Mucosa of stomach (tissue), 1 donor: ENCODE measurements around the gene CSPG5.

Experiments used
- H3K27me3 ChIP-seq: one replicate; pipeline ENCODE4 v1.7.0; 2013; ENCODE audit warnings: mild to moderate bottlenecking, low read length; ENCODE audit not compliant: control insufficient read depth, insufficient read depth
- H3K36me3 ChIP-seq: one replicate; pipeline ENCODE4 v1.7.0; 2013; ENCODE audit warnings: low read length; ENCODE audit not compliant: control insufficient read depth, insufficient read depth
- H3K4me1 ChIP-seq: one replicate; pipeline ENCODE4 v1.7.0; 2013; ENCODE audit warnings: mild to moderate bottlenecking, low read length; ENCODE audit not compliant: control insufficient read depth, insufficient read depth
- H3K4me3 ChIP-seq: one replicate; pipeline ENCODE4 v1.7.0; 2013; ENCODE audit warnings: low read length
- H3K9ac ChIP-seq: one replicate; pipeline ENCODE4 v1.7.0; 2013; ENCODE audit warnings: mild to moderate bottlenecking, low read length, moderate library complexity
- H3K9me3 ChIP-seq: one replicate; pipeline ENCODE4 v1.7.0; 2013; ENCODE audit warnings: mild to moderate bottlenecking, low read length, moderate library complexity; ENCODE audit not compliant: control insufficient read depth
- donor health status: Pancreatic carcinoma.

The CSPG5 gene

GRCh38 chr3:47606165-47606564, 27.5 kb upstream of the CSPG5 start:
- H3K9me3 ChIP-seq = no peaks in the 10 kb centered on the region
- no peaks in the 10 kb centered on the region for H3K36me3 ChIP-seq
- H3K4me1 ChIP-seq = no peaks in the 10 kb centered on the region
- no peak overlapping the region for H3K9ac ChIP-seq
- no peaks in the 10 kb centered on the region for H3K27me3 ChIP-seq
- H3K4me3 ChIP-seq = no peak overlapping the region

GRCh38 chr3:47605652-47606051, 27.0 kb upstream of the CSPG5 start:
- Histone ChIP-seq H3K9me3 (no peaks in the 10 kb centered on the region), H3K36me3 (no peaks in the 10 kb centered on the region), H3K4me3 (no peak overlapping the region), H3K27me3 (no peaks in the 10 kb centered on the region), H3K9ac (no peak overlapping the region), H3K4me1 (no peaks in the 10 kb centered on the region)

DNA sequence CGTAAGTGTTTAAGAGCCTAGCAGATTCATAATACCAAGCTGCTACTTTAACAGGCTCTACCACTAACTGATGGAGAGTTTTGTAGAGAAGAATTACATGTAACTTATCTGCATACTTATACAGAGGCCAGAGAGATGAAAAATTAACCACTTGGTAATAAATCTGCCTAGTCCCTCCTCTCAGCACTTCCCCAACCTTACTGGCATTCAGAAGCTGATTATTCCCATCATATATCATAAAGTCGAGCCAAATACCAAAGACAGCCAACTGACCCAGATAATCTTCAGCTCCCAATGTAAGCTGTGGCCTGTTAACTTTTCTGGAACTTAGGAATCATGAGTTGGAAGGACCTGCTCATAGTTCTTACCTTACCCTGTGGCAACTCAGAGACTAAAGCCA, 25.5 kb upstream of the CSPG5 start:
- Histone ChIP-seq H3K4me3 (no peak overlapping the region), H3K4me1 (no peaks in the 10 kb centered on the region), H3K36me3 (no peaks in the 10 kb centered on the region), H3K9ac (no peak overlapping the region), H3K27me3 (no peaks in the 10 kb centered on the region), H3K9me3 (no peaks in the 10 kb centered on the region)

- H3K4me1 ChIP-seq = no peaks in the 10 kb centered on the region
- H3K9me3 ChIP-seq = no peaks in the 10 kb centered on the region
- no peak overlapping the region for H3K4me3 ChIP-seq
- no peak overlapping the region for H3K9ac ChIP-seq
- no peaks in the 10 kb centered on the region for H3K27me3 ChIP-seq
- H3K36me3 ChIP-seq = no peaks in the 10 kb centered on the region
Observed at GRCh38 chr3:47603332-47603731, 24.7 kb upstream of the CSPG5 start.

GRCh38 chr3:47601281-47601680, 22.6 kb upstream of the CSPG5 start:
- Histone ChIP-seq H3K4me1 (no peaks in the 10 kb centered on the region), H3K27me3 (no peaks in the 10 kb centered on the region), H3K4me3 (no peak overlapping the region), H3K36me3 (no peaks in the 10 kb centered on the region), H3K9me3 (no peaks in the 10 kb centered on the region), H3K9ac (no peak overlapping the region)

- Histone ChIP-seq H3K36me3 (peaks cover 6% of the 10 kb centered on the region), H3K27me3 (no peaks in the 10 kb centered on the region), H3K4me3 (no peak overlapping the region), H3K9me3 (no peaks in the 10 kb centered on the region), H3K9ac (no peak overlapping the region), H3K4me1 (no peaks in the 10 kb centered on the region)
Observed at GRCh38 chr3:47594792-47595191, 16.1 kb upstream of the CSPG5 start.

- Histone ChIP-seq H3K27me3 (no peaks in the 10 kb centered on the region), H3K9ac (no peak overlapping the region), H3K36me3 (peaks cover 6% of the 10 kb centered on the region), H3K4me1 (no peaks in the 10 kb centered on the region), H3K4me3 (no peak overlapping the region), H3K9me3 (no peaks in the 10 kb centered on the region)
Observed at GRCh38 chr3:47592066-47592795, 13.6 kb upstream of the CSPG5 start.

GRCh38 chr3:47590216-47590615, 11.6 kb upstream of the CSPG5 start:
- Histone ChIP-seq H3K4me1 (no peaks in the 10 kb centered on the region), H3K9me3 (no peaks in the 10 kb centered on the region), H3K4me3 (no peak overlapping the region), H3K9ac (no peak overlapping the region), H3K27me3 (no peaks in the 10 kb centered on the region), H3K36me3 (peaks cover 6% of the 10 kb centered on the region)

DNA sequence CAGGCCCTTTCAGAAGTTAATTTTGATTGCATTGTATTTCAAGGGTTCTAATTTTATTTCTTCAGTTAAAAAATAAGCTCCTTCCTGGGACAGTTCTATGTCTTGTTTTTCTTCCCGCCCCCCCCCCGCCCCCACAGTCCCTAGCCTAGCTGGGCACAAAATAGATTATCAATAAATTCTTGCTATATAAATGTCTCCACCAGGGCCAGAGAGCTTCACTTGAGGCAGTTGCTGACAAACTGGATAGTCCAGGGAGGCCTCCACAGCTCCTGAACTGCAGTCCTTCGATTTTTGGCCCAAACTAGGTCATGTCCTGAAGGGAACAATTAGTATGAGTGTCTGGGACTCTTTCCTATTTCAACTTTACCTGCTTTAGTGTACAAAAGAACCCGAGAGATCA, 9.9 kb upstream of the CSPG5 start:
- Histone ChIP-seq H3K9ac (no peak overlapping the region), H3K4me3 (no peak overlapping the region), H3K27me3 (no peaks in the 10 kb centered on the region), H3K36me3 (peaks cover 6% of the 10 kb centered on the region), H3K4me1 (no peaks in the 10 kb centered on the region), H3K9me3 (no peaks in the 10 kb centered on the region)

DNA sequence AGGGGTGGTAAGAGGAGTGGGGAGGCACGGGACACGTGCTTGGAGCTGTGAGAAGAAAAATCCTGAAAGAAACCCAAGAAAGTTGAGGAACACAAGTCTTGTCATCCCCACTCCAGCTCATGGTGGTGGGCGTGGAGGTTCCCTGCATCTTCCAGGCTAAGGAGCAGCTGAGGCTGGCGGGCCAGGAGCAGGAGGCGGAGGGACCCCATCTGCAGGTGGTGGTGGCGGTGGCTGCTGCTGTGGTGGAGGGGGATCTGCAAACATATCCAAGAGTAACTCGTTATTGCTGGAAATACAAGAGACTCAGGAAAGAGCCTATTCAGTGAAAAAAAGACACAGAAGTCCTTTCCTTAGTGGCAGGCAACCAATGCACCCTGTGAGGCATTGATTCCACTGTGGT, 9.4 kb upstream of the CSPG5 start:
- H3K36me3 ChIP-seq = peaks cover 6% of the 10 kb centered on the region
- H3K9me3 ChIP-seq = no peaks in the 10 kb centered on the region
- no peaks in the 10 kb centered on the region for H3K27me3 ChIP-seq
- H3K4me1 ChIP-seq = no peaks in the 10 kb centered on the region
- no peak overlapping the region for H3K4me3 ChIP-seq
- H3K9ac ChIP-seq = no peak overlapping the region

GRCh38 chr3:47586746-47587145, 8.1 kb upstream of the CSPG5 start:
- Histone ChIP-seq H3K36me3 (peaks cover 6% of the 10 kb centered on the region), H3K4me3 (no peak overlapping the region), H3K27me3 (no peaks in the 10 kb centered on the region), H3K4me1 (no peaks in the 10 kb centered on the region), H3K9ac (no peak overlapping the region), H3K9me3 (no peaks in the 10 kb centered on the region)

DNA sequence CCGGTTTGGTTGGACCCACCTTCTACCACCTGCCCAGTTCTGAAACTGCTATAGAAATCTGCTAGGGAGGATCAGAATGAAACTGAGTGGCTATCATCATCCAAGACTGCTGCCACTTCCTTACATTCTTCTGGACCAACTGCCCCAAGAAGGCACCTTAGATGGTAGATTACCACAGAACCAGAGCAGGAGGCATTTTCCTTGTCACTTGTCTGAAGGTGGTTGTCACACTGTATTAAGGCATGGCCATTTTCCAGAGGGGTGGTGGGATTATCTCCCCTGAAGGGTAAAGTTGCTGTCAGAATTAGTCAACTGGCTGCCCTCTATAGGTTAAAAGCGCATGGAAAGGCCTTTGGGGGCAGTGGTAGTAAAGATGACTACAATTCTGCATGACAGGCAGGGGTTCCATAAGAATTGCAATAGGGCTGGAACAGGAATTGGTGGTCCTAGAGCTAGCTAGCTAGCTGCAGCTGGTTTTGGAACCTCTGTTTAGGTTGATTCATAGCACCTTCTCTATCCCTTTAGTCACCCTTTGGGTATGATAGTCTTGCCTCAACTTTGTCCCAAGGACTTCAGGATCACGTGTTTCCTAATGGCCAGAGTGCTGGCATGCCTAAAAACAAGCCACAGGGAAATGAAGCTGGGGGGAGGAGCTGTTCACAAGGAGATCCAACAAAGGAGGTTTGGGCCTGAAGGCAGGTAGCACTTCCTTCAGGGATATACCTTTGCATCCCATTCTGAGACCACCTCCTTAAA, 4.8 kb upstream of the CSPG5 start:
- H3K4me3 ChIP-seq = no peak overlapping the region
- H3K27me3 ChIP-seq = peaks cover 17% of the 10 kb centered on the region
- H3K4me1 ChIP-seq = peaks cover 6% of the 10 kb centered on the region
- H3K36me3 ChIP-seq = no peaks in the 10 kb centered on the region
- H3K9ac ChIP-seq = no peak overlapping the region
- H3K9me3 ChIP-seq = no peaks in the 10 kb centered on the region
